Neural cell (in vitro differentiated cells): Measurements from ENCODE around the gene N4BP2.

ENCODE experiments used
- CTCF ChIP-seq: fragments of 450-650 bp; IDR thresholded peaks from 2 replicates; pipeline ENCODE4 v1.5.1; 2014; ENCODE audit warnings: antibody characterized with exemption, mild to moderate bottlenecking, moderate library complexity; ENCODE audit not compliant: poor library complexity, severe bottlenecking
- EP300 ChIP-seq: fragments of 450-650 bp; conservative IDR thresholded peaks from 2 replicates; pipeline ENCODE4 v1.6.1; 2014; ENCODE audit warnings: antibody characterized with exemption, mild to moderate bottlenecking, moderate library complexity; ENCODE audit not compliant: poor library complexity, severe bottlenecking
- EZH2 ChIP-seq: fragments of 200-600, 300-800 bp; shearing (Covaris generic), sonication (generic); IDR thresholded peaks from 2 replicates; pipeline ENCODE4 v1.6.1; 2014; ENCODE audit warnings: antibody characterized with exemption, low read length, borderline replicate concordance, mild to moderate bottlenecking; ENCODE audit not compliant: insufficient read depth, poor library complexity, severe bottlenecking
- MXI1 ChIP-seq: fragments of 450-650 bp; conservative IDR thresholded peaks from 2 replicates; pipeline ENCODE4 v1.6.1; 2014; ENCODE audit warnings: antibody characterized with exemption, mild to moderate bottlenecking; ENCODE audit not compliant: poor library complexity, severe bottlenecking
- POLR2AphosphoS5 ChIP-seq: IDR thresholded peaks from 2 replicates; pipeline ENCODE4 v1.6.1; 2012
- TF ChIP-seq, protein P1 (sequence below): IDR thresholded peaks from 2 replicates; pipeline ENCODE4 v1.6.1; 2012; ENCODE audit warnings: borderline replicate concordance

GRCh38 chr4:40193016-40193571, 136.4 kb downstream of the N4BP2 start:
- TF ChIP-seq CTCF (no peak), POLR2AphosphoS5 (no peak), EZH2 (no peak), EP300 (no peak), MXI1 (no peak)
- TF ChIP-seq, protein P1, sequence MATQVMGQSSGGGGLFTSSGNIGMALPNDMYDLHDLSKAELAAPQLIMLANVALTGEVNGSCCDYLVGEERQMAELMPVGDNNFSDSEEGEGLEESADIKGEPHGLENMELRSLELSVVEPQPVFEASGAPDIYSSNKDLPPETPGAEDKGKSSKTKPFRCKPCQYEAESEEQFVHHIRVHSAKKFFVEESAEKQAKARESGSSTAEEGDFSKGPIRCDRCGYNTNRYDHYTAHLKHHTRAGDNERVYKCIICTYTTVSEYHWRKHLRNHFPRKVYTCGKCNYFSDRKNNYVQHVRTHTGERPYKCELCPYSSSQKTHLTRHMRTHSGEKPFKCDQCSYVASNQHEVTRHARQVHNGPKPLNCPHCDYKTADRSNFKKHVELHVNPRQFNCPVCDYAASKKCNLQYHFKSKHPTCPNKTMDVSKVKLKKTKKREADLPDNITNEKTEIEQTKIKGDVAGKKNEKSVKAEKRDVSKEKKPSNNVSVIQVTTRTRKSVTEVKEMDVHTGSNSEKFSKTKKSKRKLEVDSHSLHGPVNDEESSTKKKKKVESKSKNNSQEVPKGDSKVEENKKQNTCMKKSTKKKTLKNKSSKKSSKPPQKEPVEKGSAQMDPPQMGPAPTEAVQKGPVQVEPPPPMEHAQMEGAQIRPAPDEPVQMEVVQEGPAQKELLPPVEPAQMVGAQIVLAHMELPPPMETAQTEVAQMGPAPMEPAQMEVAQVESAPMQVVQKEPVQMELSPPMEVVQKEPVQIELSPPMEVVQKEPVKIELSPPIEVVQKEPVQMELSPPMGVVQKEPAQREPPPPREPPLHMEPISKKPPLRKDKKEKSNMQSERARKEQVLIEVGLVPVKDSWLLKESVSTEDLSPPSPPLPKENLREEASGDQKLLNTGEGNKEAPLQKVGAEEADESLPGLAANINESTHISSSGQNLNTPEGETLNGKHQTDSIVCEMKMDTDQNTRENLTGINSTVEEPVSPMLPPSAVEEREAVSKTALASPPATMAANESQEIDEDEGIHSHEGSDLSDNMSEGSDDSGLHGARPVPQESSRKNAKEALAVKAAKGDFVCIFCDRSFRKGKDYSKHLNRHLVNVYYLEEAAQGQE = no peak
